ENCODE measurements around the gene APOA4. TPM values are rescaled to one million over a fixed set of nuclear protein-coding genes. Genes with fewer than 3 reads are reported as not detected.
A peak's percentile ranks its signal among the peaks of the same experiment; 100 is the strongest.

The APOA4 gene
- total and polyA plus RNA-seq, 2 of the 13 experiments (the other 11 are each of a cell fraction or from before 2014, with no cell fraction given): 3.8 to 7.2 TPM

DNA sequence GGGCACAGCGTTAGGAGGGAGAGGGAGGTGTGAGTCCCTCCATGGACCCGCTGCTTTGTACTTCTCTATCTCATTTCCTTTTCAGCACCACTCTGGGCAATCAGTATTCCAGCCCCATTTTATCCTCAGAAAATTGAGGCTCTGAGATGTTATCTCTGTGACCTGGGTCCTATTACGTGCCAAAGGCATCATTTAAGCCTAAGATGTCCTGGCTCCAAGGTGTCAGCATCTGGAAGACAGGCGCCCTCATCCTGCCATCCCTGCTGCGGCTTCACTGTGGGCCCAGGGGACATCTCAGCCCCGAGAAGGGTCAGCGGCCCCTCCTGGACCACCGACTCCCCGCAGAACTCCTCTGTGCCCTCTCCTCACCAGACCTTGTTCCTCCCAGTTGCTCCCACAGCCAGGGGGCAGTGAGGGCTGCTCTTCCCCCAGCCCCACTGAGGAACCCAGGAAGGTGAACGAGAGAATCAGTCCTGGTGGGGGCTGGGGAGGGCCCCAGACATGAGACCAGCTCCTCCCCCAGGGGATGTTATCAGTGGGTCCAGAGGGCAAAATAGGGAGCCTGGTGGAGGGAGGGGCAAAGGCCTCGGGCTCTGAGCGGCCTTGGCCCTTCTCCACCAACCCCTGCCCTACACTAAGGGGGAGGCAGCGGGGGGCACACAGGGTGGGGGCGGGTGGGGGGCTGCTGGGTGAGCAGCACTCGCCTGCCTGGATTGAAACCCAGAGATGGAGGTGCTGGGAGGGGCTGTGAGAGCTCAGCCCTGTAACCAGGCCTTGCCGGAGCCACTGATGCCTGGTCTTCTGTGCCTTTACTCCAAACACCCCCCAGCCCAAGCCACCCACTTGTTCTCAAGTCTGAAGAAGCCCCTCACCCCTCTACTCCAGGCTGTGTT lies 5.8 kb upstream of the APOA4 start (continued):
- TF ChIP-seq, protein P1, sequence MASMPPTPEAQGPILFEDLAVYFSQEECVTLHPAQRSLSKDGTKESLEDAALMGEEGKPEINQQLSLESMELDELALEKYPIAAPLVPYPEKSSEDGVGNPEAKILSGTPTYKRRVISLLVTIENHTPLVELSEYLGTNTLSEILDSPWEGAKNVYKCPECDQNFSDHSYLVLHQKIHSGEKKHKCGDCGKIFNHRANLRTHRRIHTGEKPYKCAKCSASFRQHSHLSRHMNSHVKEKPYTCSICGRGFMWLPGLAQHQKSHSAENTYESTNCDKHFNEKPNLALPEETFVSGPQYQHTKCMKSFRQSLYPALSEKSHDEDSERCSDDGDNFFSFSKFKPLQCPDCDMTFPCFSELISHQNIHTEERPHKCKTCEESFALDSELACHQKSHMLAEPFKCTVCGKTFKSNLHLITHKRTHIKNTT (CRISPR knock-in tag; IDR thresholded peaks at IDR 0.05): no peak
- TF ChIP-seq, protein P2, sequence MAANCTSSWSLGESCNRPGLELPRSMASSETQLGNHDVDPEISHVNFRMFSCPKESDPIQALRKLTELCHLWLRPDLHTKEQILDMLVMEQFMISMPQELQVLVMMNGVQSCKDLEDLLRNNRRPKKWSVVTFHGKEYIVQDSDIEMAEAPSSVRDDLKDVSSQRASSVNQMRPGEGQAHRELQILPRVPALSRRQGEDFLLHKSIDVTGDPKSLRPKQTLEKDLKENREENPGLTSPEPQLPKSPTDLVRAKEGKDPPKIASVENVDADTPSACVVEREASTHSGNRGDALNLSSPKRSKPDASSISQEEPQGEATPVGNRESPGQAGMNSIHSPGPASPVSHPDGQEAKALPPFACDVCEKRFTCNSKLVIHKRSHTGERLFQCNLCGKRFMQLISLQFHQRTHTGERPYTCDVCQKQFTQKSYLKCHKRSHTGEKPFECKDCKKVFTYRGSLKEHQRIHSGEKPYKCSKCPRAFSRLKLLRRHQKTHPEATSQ (CRISPR knock-in tag; IDR thresholded peaks at IDR 0.05; ENCODE audit: borderline replicate concordance): no peak
- TF ChIP-seq, protein P3, sequence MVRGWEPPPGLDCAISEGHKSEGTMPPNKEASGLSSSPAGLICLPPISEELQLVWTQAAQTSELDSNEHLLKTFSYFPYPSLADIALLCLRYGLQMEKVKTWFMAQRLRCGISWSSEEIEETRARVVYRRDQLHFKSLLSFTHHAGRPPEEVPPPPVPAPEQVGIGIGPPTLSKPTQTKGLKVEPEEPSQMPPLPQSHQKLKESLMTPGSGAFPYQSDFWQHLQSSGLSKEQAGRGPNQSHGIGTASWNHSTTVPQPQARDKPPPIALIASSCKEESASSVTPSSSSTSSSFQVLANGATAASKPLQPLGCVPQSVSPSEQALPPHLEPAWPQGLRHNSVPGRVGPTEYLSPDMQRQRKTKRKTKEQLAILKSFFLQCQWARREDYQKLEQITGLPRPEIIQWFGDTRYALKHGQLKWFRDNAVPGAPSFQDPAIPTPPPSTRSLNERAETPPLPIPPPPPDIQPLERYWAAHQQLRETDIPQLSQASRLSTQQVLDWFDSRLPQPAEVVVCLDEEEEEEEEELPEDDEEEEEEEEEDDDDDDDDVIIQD (CRISPR knock-in tag; IDR thresholded peaks at IDR 0.05; ENCODE audit: low read depth): no peak; the same call in 1 of the 2 replicates
- TF ChIP-seq ZNF558 (CRISPR knock-in tag; IDR thresholded peaks at IDR 0.05; ENCODE audit: borderline replicate concordance) (peak; percentile 14; the same call in 1 of the 2 replicates), YEATS2 (CRISPR knock-in tag; IDR thresholded peaks at IDR 0.05; ENCODE audit: borderline replicate concordance) (no peak), CAMTA2 (CRISPR knock-in tag; IDR thresholded peaks at IDR 0.05; ENCODE audit: borderline replicate concordance) (no peak), ZNF616 (CRISPR knock-in tag; IDR thresholded peaks at IDR 0.05; ENCODE audit: low read depth) (no peak), PHB2 (IDR thresholded peaks at IDR 0.05; ENCODE audit: partially characterized antibody) (no peak), DPF2 (CRISPR knock-in tag; IDR thresholded peaks at IDR 0.05; ENCODE audit: borderline replicate concordance, low read depth) (peak; percentile 92), NR2F6 (IDR thresholded peaks at IDR 0.05) (peak; percentile 88), NR2F6 (CRISPR knock-in tag; IDR thresholded peaks at IDR 0.05) (peak; percentile 96), ZNF709 (CRISPR knock-in tag; IDR thresholded peaks at IDR 0.05) (no peak), ZIK1 (CRISPR knock-in tag; IDR thresholded peaks at IDR 0.05; ENCODE audit: borderline replicate concordance, low read depth) (peak; percentile 48; the same call in 1 of the 2 replicates), ZNF501 (CRISPR knock-in tag; IDR thresholded peaks at IDR 0.05) (0 out of 2 replicates have a peak, but pooled peaks have one; percentile 58), RAD51 (IDR thresholded peaks at IDR 0.05; ENCODE audit: borderline replicate concordance) (no peak)
- TF ChIP-seq, protein P4, sequence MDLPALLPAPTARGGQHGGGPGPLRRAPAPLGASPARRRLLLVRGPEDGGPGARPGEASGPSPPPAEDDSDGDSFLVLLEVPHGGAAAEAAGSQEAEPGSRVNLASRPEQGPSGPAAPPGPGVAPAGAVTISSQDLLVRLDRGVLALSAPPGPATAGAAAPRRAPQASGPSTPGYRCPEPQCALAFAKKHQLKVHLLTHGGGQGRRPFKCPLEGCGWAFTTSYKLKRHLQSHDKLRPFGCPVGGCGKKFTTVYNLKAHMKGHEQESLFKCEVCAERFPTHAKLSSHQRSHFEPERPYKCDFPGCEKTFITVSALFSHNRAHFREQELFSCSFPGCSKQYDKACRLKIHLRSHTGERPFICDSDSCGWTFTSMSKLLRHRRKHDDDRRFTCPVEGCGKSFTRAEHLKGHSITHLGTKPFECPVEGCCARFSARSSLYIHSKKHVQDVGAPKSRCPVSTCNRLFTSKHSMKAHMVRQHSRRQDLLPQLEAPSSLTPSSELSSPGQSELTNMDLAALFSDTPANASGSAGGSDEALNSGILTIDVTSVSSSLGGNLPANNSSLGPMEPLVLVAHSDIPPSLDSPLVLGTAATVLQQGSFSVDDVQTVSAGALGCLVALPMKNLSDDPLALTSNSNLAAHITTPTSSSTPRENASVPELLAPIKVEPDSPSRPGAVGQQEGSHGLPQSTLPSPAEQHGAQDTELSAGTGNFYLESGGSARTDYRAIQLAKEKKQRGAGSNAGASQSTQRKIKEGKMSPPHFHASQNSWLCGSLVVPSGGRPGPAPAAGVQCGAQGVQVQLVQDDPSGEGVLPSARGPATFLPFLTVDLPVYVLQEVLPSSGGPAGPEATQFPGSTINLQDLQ (CRISPR knock-in tag; IDR thresholded peaks at IDR 0.05): peak; percentile 60; the same call in 1 of the 2 replicates
- TF ChIP-seq, protein P5, sequence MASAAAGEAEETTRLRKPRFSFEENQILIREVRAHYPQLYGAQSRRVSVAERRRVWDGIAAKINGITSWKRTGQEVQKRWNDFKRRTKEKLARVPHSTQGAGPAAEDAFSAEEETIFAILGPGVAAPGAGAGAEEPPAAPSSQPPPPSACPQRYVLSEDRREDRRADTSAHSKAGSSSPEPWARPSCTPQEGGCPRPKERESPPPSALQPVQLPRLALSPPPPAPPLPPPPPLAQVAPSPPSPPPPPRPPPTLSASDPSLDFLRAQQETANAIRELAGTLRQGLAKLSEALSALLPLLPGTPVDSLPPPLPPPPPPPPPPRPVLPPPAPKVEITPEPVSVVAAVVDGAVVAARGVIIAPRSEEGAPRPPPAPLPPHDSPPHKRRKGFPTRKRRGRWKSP (CRISPR knock-in tag; IDR thresholded peaks at IDR 0.05): no peak
- TF ChIP-seq, protein P6, sequence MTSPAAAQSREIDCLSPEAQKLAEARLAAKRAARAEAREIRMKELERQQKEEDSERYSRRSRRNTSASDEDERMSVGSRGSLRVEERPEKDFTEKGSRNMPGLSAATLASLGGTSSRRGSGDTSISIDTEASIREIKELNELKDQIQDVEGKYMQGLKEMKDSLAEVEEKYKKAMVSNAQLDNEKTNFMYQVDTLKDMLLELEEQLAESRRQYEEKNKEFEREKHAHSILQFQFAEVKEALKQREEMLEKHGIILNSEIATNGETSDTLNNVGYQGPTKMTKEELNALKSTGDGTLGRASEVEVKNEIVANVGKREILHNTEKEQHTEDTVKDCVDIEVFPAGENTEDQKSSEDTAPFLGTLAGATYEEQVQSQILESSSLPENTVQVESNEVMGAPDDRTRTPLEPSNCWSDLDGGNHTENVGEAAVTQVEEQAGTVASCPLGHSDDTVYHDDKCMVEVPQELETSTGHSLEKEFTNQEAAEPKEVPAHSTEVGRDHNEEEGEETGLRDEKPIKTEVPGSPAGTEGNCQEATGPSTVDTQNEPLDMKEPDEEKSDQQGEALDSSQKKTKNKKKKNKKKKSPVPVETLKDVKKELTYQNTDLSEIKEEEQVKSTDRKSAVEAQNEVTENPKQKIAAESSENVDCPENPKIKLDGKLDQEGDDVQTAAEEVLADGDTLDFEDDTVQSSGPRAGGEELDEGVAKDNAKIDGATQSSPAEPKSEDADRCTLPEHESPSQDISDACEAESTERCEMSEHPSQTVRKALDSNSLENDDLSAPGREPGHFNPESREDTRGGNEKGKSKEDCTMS (CRISPR knock-in tag; conservative IDR thresholded peaks at IDR 0.05): no peak

Data from HepG2 (cell line).